HEK293 (cell line): ENCODE data around the gene SETD7.

Experiments used
- CTCF ChIP-seq: fragments of 450-650 bp; formaldehyde crosslinking; IDR thresholded peaks from 2 replicates; pipeline ENCODE4 v1.5.1; 2016; ENCODE audit warnings: missing biosample characterization, missing genetic modification characterization
- PBX3 ChIP-seq: sonication (generic); formaldehyde crosslinking; IDR thresholded peaks from 2 replicates; pipeline ENCODE4 v1.8.1; 2022; ENCODE audit warnings: mild to moderate bottlenecking, moderate library complexity, missing genetic modification reagents
- PRDM10 ChIP-seq: fragments of 450-650 bp; formaldehyde crosslinking; IDR thresholded peaks from 2 replicates; pipeline ENCODE4 v1.5.1; 2016; ENCODE audit warnings: missing biosample characterization, missing genetic modification characterization
- REST ChIP-seq: fragments of 450-650 bp; formaldehyde crosslinking; IDR thresholded peaks from 2 replicates; pipeline ENCODE4 v1.5.1; 2016; ENCODE audit warnings: missing biosample characterization, missing genetic modification characterization
- ZNF140 ChIP-seq: fragments of 450-650 bp; formaldehyde crosslinking; IDR thresholded peaks from 2 replicates; pipeline ENCODE4 v1.5.1; 2016; ENCODE audit warnings: missing biosample characterization, missing genetic modification characterization
- ZNF146 ChIP-seq: fragments of 450-650 bp; formaldehyde crosslinking; IDR thresholded peaks from 2 replicates; pipeline ENCODE4 v1.5.1; 2016; ENCODE audit warnings: missing biosample characterization, missing genetic modification characterization
- ZNF223 ChIP-seq: fragments of 450-650 bp; formaldehyde crosslinking; IDR thresholded peaks from 2 replicates; pipeline ENCODE4 v1.5.1; 2016; ENCODE audit warnings: missing biosample characterization, missing genetic modification characterization
- ZNF280C ChIP-seq: fragments of 450-650 bp; formaldehyde crosslinking; IDR thresholded peaks from 2 replicates; pipeline ENCODE4 v1.5.1; 2016; ENCODE audit warnings: missing biosample characterization, missing genetic modification characterization

- TF ChIP-seq PRDM10 (tag by site-specific recombination) (no peak), REST (tag by site-specific recombination) (no peak), PBX3 (CRISPR knock-in tag) (no peak), ZNF280C (tag by site-specific recombination) (no peak), CTCF (tag by site-specific recombination) (no peak), ZNF140 (tag by site-specific recombination) (no peak), ZNF146 (tag by site-specific recombination) (no peak), ZNF223 (tag by site-specific recombination) (no peak)
Measured at GRCh38 chr4:139457318-139457717, 98.7 kb downstream of the SETD7 start.
